ENCODE data around the gene EIF5B.

- no peak for TF ChIP-seq REST (IDR thresholded peaks at IDR 0.05; ENCODE audit: low read depth)
- TF ChIP-seq MAX (IDR thresholded peaks at IDR 0.05) = no peak
- TF ChIP-seq EGR1 (IDR thresholded peaks at IDR 0.05) = no peak
Observed at GRCh38 chr2:99444222-99444621, 107.0 kb downstream of the EIF5B start.

Measured in Ishikawa (cell line).